ENCODE results near the gene NOXO1.
A peak's percentile ranks its signal among the peaks of the same experiment; 100 is the strongest.
"Not testable (repeated sequence)": the region's sequence is repeated elsewhere in the genome, so short reads cannot be mapped to it uniquely, and the experiment has no call there.

Gene NOXO1

GRCh38 chr16:1959269-1960039 lies 21.8 kb downstream of the NOXO1 start, which contains the start of gene NDUFB10:
NDUFB10 (plus strand) TSS chr16:1959538; CDS start chr16:1959625, 87 bp downstream.
- peak; percentile 64 for DNase-seq

GRCh38 chr16:1958715-1959268 lies 22.5 kb downstream of the NOXO1 start:
- no peak for DNase-seq

- DNase-seq, result not testable (repeated sequence)
Measured at GRCh38 chr16:1958143-1958491, 23.2 kb downstream of the NOXO1 start.

GRCh38 chr16:1957434-1958142 lies 23.7 kb downstream of the NOXO1 start:
- not testable (repeated sequence) for DNase-seq

GRCh38 chr16:1953734-1954133 lies 27.5 kb downstream of the NOXO1 start:
- DNase-seq, result no peak

- no peak for DNase-seq
Measured at GRCh38 chr16:1950559-1950958, 30.7 kb downstream of the NOXO1 start.

GRCh38 chr16:1950047-1950446 lies 31.2 kb downstream of the NOXO1 start:
- no peak for DNase-seq

- DNase-seq, result no peak
Measured at GRCh38 chr16:1949507-1949906, 31.8 kb downstream of the NOXO1 start.

GRCh38 chr16:1947369-1947670 lies 33.9 kb downstream of the NOXO1 start:
- no peak for DNase-seq

- DNase-seq, result no peak
Measured at GRCh38 chr16:1946495-1947368, 34.5 kb downstream of the NOXO1 start.

- DNase-seq, result no peak
Measured at GRCh38 chr16:1945559-1946391, 35.5 kb downstream of the NOXO1 start.

- DNase-seq, result no peak
Measured at GRCh38 chr16:1944612-1945199, 36.6 kb downstream of the NOXO1 start.

- DNase-seq, result peak; percentile 90
Measured at GRCh38 chr16:1942810-1943726, 38.2 kb downstream of the NOXO1 start, which contains the start of gene MSRB1. MSRB1 (minus strand) TSS chr16:1943199; CDS start chr16:1943156, 43 bp downstream.

GRCh38 chr16:1942047-1942809 lies 39.0 kb downstream of the NOXO1 start:
- no peak for DNase-seq

GRCh38 chr16:1941162-1942046 lies 39.9 kb downstream of the NOXO1 start:
- no peak for DNase-seq

- no peak for DNase-seq
Measured at GRCh38 chr16:1940273-1941161, 40.8 kb downstream of the NOXO1 start.

- not testable (repeated sequence) for DNase-seq
Measured at GRCh38 chr16:1939833-1940232, 41.4 kb downstream of the NOXO1 start.

GRCh38 chr16:1938910-1939309 lies 42.4 kb downstream of the NOXO1 start:
- no peak for DNase-seq
